Mesendoderm (in vitro differentiated cells): Measurements from ENCODE around the gene GNPTG.
A peak's percentile ranks its signal among the peaks of the same experiment; 100 is the strongest.

ENCODE experiments used
- DNase-seq: peaks from one replicate; pipeline ENCODE4 v3.0.0; 2013
- H2AK5ac ChIP-seq: 2 replicates; pipeline ENCODE4 v1.6.1; 2013; ENCODE audit warnings: low read length, inconsistent platforms
- H2BK120ac ChIP-seq: 2 replicates; pipeline ENCODE4 v1.6.1; 2013; ENCODE audit warnings: low read depth, mild to moderate bottlenecking, low read length, moderate library complexity, mixed read lengths
- H2BK15ac ChIP-seq: replicated peaks from 2 replicates; pipeline ENCODE4 v1.6.1; 2013; ENCODE audit warnings: low read depth, mild to moderate bottlenecking, moderate library complexity
- H2BK5ac ChIP-seq: 2 replicates; pipeline ENCODE4 v1.6.1; 2013; ENCODE audit warnings: low read length, inconsistent platforms
- H3K18ac ChIP-seq: 2 replicates; pipeline ENCODE4 v1.6.1; 2013; ENCODE audit warnings: mild to moderate bottlenecking, low read length, mixed read lengths
- H3K23ac ChIP-seq: one replicate; pipeline ENCODE4 v1.6.1; 2013; ENCODE audit warnings: low read length
- H3K27ac ChIP-seq: 2 replicates; pipeline ENCODE4 v1.5.1; 2013; ENCODE audit warnings: low read depth, mild to moderate bottlenecking, inconsistent platforms, low read length, moderate library complexity
- H3K27me3 ChIP-seq: 2 replicates; pipeline ENCODE4 v1.6.1; 2013; ENCODE audit warnings: low read length, control low read depth, mild to moderate bottlenecking, inconsistent platforms; ENCODE audit not compliant: insufficient read depth, poor library complexity
- H3K36me3 ChIP-seq: 2 replicates; pipeline ENCODE4 v1.6.1; 2013; ENCODE audit warnings: low read length, inconsistent platforms; ENCODE audit not compliant: control insufficient read depth, insufficient read depth
- H3K4ac ChIP-seq: one replicate; pipeline ENCODE4 v1.6.1; 2013; ENCODE audit warnings: low read depth, mild to moderate bottlenecking, low read length, moderate library complexity
- H3K4me1 ChIP-seq: 2 replicates; pipeline ENCODE4 v1.6.1; 2013; ENCODE audit warnings: low read depth, low read length, inconsistent platforms; ENCODE audit not compliant: control insufficient read depth
- H3K4me2 ChIP-seq: 2 replicates; pipeline ENCODE4 v1.6.1; 2013; ENCODE audit warnings: low read length
- H3K4me3 ChIP-seq: 2 replicates; pipeline ENCODE4 v1.5.1; 2013; ENCODE audit warnings: mild to moderate bottlenecking, low read length
- H3K56ac ChIP-seq: one replicate; pipeline ENCODE4 v1.6.1; 2013; ENCODE audit warnings: low read length
- H3K79me1 ChIP-seq: 2 replicates; pipeline ENCODE4 v1.6.1; 2013; ENCODE audit warnings: low read length, inconsistent platforms
- H3K79me2 ChIP-seq: 2 replicates; pipeline ENCODE4 v1.6.1; 2013; ENCODE audit warnings: mild to moderate bottlenecking, low read length; ENCODE audit not compliant: control insufficient read depth, insufficient read depth
- H3K9ac ChIP-seq: 2 replicates; pipeline ENCODE4 v1.6.1; 2013; ENCODE audit warnings: low read length, inconsistent platforms
- H4K5ac ChIP-seq: one replicate; pipeline ENCODE4 v1.6.1; 2013; ENCODE audit warnings: low read length
- H4K8ac ChIP-seq: one replicate; pipeline ENCODE4 v1.6.1; 2013; ENCODE audit warnings: low read depth, mild to moderate bottlenecking, control low read depth, low read length, moderate library complexity
- WGBS: extraction: QIAGEN DNeasy Blood & Tissue Kit; methylation state at CpG from one replicate; pipeline ENCODE4 v1.1.7; 2013; ENCODE audit warnings: low lambda C conversion rate, missing lambda C conversion rate; ENCODE audit not compliant: insufficient coverage; ENCODE audit errors: extremely low coverage; 5-methylcytosine and 5-hydroxymethylcytosine counted together

GNPTG gene

GRCh38 chr16:1309888-1310831 is 41.6 kb upstream of the GNPTG start:
- Histone ChIP-seq H3K79me2 (peaks cover 53% of the 10 kb centered on the region), H4K8ac (no peak overlapping the region), H2AK5ac (no peak overlapping the region), H3K27me3 (no peaks in the 10 kb centered on the region), H3K4me3 (peak overlapping the region; percentile 90), H3K4ac (peak overlapping the region; percentile 92), H3K4me1 (peaks cover 6% of the 10 kb centered on the region), H3K4me2 (peak overlapping the region; percentile 98), H2BK120ac (no peak overlapping the region), H3K36me3 (peaks cover 2% of the 10 kb centered on the region), H3K9ac (peak overlapping the region; percentile 79), H3K23ac (no peak overlapping the region), H3K27ac (no peak overlapping the region), H3K79me1 (peaks cover 5% of the 10 kb centered on the region), H3K56ac (peak overlapping the region; percentile 94), H3K18ac (peak overlapping the region; percentile 88), H2BK15ac (no peak overlapping the region), H2BK5ac (no peak overlapping the region), H4K5ac (no peak overlapping the region)
- WGBS = no CpG with 5 or more reads among the region's 77 CpGs
- no peak for DNase-seq

DNA sequence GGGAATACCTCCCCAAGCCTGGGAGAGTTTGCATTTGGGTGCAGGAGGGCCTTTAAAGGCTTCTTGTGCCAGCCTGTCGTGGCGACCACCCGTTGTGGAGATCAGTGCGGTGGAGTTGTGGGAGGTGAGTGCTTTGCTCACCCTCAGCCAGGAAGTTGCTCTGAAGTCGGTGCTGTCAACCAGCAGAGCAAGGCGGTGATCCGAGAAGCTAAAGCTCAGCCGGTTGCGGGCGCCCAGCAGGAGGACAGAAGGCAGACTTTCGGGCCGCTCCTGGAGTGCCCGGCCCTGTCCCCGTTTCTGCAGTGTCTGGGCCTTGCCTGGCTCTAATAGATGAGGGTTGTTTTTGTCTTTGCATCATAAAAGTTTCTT is 40.9 kb upstream of the GNPTG start:
- H4K5ac ChIP-seq = no peak overlapping the region
- H3K79me2 ChIP-seq = peaks cover 56% of the 10 kb centered on the region
- peaks cover 6% of the 10 kb centered on the region for H3K79me1 ChIP-seq
- H3K9ac ChIP-seq = peak overlapping the region; percentile 79
- H3K36me3 ChIP-seq = peaks cover 6% of the 10 kb centered on the region
- H2AK5ac ChIP-seq = no peak overlapping the region
- H3K27ac ChIP-seq = no peak overlapping the region
- H3K4ac ChIP-seq = no peak overlapping the region
- H4K8ac ChIP-seq = no peak overlapping the region
- DNase-seq = no peak
- no peaks in the 10 kb centered on the region for H3K27me3 ChIP-seq
- peak overlapping the region; percentile 98 for H3K4me2 ChIP-seq
- peaks cover 6% of the 10 kb centered on the region for H3K4me1 ChIP-seq
- no peak overlapping the region for H2BK120ac ChIP-seq
- no peak overlapping the region for H2BK15ac ChIP-seq
- WGBS = no CpG with 5 or more reads among the region's 14 CpGs
- no peak overlapping the region for H3K23ac ChIP-seq
- no peak overlapping the region for H3K18ac ChIP-seq
- H2BK5ac ChIP-seq = no peak overlapping the region
- H3K56ac ChIP-seq = peak overlapping the region; percentile 94
- H3K4me3 ChIP-seq = peak overlapping the region; percentile 90

- peaks cover 10% of the 10 kb centered on the region for H3K36me3 ChIP-seq
- peak overlapping the region; percentile 98 for H3K4me2 ChIP-seq
- H3K4me1 ChIP-seq = peaks cover 6% of the 10 kb centered on the region
- peak overlapping the region; percentile 90 for H3K4me3 ChIP-seq
- no peak overlapping the region for H3K18ac ChIP-seq
- no peak overlapping the region for H2AK5ac ChIP-seq
- no peak overlapping the region for H3K27ac ChIP-seq
- peak overlapping the region; percentile 94 for H3K56ac ChIP-seq
- H3K4ac ChIP-seq = no peak overlapping the region
- H2BK15ac ChIP-seq = no peak overlapping the region
- no peak overlapping the region for H4K5ac ChIP-seq
- WGBS = no CpG with 5 or more reads among the region's 13 CpGs
- H2BK120ac ChIP-seq = no peak overlapping the region
- no peaks in the 10 kb centered on the region for H3K27me3 ChIP-seq
- H4K8ac ChIP-seq = no peak overlapping the region
- H3K79me1 ChIP-seq = peaks cover 11% of the 10 kb centered on the region
- no peak for DNase-seq
- H3K79me2 ChIP-seq = peaks cover 60% of the 10 kb centered on the region
- H2BK5ac ChIP-seq = no peak overlapping the region
- H3K9ac ChIP-seq = peak overlapping the region; percentile 79
- peak overlapping the region; percentile 89 for H3K23ac ChIP-seq
Observed at GRCh38 chr16:1311212-1311737, 40.5 kb upstream of the GNPTG start.

- H2BK120ac ChIP-seq = no peak overlapping the region
- peak overlapping the region; percentile 94 for H3K56ac ChIP-seq
- peaks cover 11% of the 10 kb centered on the region for H3K36me3 ChIP-seq
- H3K4me3 ChIP-seq = no peak overlapping the region
- H4K5ac ChIP-seq = no peak overlapping the region
- peaks cover 60% of the 10 kb centered on the region for H3K79me2 ChIP-seq
- peaks cover 11% of the 10 kb centered on the region for H3K79me1 ChIP-seq
- H3K4ac ChIP-seq = no peak overlapping the region
- peak overlapping the region; percentile 89 for H3K23ac ChIP-seq
- no peak overlapping the region for H3K27ac ChIP-seq
- peak overlapping the region; percentile 79 for H3K9ac ChIP-seq
- H4K8ac ChIP-seq = no peak overlapping the region
- H3K18ac ChIP-seq = no peak overlapping the region
- H3K27me3 ChIP-seq = no peaks in the 10 kb centered on the region
- peaks cover 6% of the 10 kb centered on the region for H3K4me1 ChIP-seq
- H2AK5ac ChIP-seq = no peak overlapping the region
- H2BK5ac ChIP-seq = no peak overlapping the region
- WGBS = no CpG with 5 or more reads among the region's 35 CpGs
- no peak overlapping the region for H3K4me2 ChIP-seq
- no peak overlapping the region for H2BK15ac ChIP-seq
- no peak for DNase-seq
Observed at GRCh38 chr16:1311738-1312466, 39.8 kb upstream of the GNPTG start.

DNA sequence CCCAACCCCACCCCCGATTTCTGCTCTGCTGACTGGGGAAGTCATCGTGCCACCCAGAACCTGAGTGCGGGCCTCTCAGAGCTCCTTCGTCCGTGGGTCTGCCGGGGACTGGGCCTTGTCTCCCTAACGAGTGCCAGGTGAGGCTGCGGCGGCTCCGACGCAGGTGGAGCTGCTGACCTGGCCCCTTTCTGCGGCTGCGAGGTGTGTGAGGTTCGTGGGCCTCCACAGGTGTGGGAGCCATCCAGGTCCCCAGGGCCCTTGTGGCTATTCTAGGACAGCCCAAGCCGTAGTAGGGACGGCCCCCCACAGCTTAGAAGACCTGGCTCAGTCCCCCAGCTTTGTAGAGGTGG is 39.3 kb upstream of the GNPTG start:
- Histone ChIP-seq H3K4ac (no peak overlapping the region), H3K4me3 (no peak overlapping the region), H2AK5ac (no peak overlapping the region), H2BK120ac (no peak overlapping the region), H3K27ac (no peak overlapping the region), H3K36me3 (peaks cover 14% of the 10 kb centered on the region), H3K4me2 (no peak overlapping the region), H4K8ac (no peak overlapping the region), H2BK15ac (no peak overlapping the region), H3K27me3 (no peaks in the 10 kb centered on the region), H4K5ac (no peak overlapping the region), H3K56ac (peak overlapping the region; percentile 25), H3K23ac (no peak overlapping the region), H3K9ac (no peak overlapping the region), H2BK5ac (no peak overlapping the region), H3K18ac (no peak overlapping the region), H3K4me1 (peaks cover 6% of the 10 kb centered on the region), H3K79me2 (peaks cover 63% of the 10 kb centered on the region), H3K79me1 (peaks cover 14% of the 10 kb centered on the region)
- no peak for DNase-seq
- WGBS = no CpG with 5 or more reads among the region's 16 CpGs
